GM15510 (cell line): Measurements from ENCODE around the gene BTBD16.

Experiments
- POLR2A ChIP-seq: IDR thresholded peaks from 3 replicates; pipeline ENCODE4 v1.6.1; 2011; ENCODE audit warnings: borderline replicate concordance; ENCODE audit not compliant: insufficient read length; ENCODE audit errors: extremely low read depth

The BTBD16 gene

DNA sequence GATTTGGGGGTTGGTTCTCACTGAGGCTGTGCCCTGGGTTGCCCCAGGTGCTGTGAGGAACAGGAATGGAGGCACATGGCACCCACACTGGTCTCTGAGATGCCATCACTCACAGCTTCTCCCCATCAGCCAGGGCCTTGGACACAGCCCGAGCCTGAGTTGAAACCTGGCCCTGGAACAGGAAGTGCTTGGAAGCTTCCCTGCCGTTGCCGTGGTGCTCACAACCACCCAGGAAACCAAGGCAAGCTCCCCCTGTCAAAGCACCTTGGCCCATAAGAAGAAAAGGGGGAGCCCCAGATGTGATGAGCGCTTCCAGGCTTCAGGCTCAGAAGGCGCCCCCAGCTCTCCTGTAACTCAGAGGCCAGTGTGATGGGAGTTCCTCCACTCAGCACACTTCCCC lies at the start of gene BTBD16:
BTBD16 (plus strand) TSS at position 221 of the 400 bp plus-strand sequence. CDS start 3,786 bp downstream, outside the sequence.
- no peak for TF ChIP-seq POLR2A

- no peak for TF ChIP-seq POLR2A
Observed at GRCh38 chr10:122221958-122222357, 49.1 kb upstream of the BTBD16 start.

- TF ChIP-seq POLR2A: no peak
Observed at GRCh38 chr10:122222638-122223037, 48.5 kb upstream of the BTBD16 start.

GRCh38 chr10:122224159-122224558 lies 46.9 kb upstream of the BTBD16 start:
- no peak for TF ChIP-seq POLR2A

GRCh38 chr10:122225330-122225729 lies 45.8 kb upstream of the BTBD16 start:
- no peak for TF ChIP-seq POLR2A

- TF ChIP-seq POLR2A: no peak
Observed at GRCh38 chr10:122227754-122228153, 43.3 kb upstream of the BTBD16 start.

DNA sequence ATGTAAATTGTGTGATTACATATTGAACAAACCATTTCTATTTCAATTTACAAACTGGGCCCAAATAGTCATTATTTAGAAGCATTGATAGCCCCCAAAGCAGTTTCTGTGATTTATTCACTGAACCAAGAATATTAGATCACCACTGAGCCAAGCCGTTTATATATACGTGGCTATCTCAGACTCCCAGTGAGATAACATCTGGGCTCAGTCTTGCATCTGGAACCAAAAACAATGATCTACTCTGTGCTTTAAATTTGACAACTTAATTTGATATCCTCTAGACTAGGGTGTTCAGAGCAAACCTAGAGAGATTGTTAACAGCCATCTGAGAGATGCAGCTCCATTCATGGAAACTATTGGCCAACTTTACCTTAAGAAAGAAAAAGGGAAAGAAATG lies 41.4 kb upstream of the BTBD16 start:
- TF ChIP-seq POLR2A: no peak

DNA sequence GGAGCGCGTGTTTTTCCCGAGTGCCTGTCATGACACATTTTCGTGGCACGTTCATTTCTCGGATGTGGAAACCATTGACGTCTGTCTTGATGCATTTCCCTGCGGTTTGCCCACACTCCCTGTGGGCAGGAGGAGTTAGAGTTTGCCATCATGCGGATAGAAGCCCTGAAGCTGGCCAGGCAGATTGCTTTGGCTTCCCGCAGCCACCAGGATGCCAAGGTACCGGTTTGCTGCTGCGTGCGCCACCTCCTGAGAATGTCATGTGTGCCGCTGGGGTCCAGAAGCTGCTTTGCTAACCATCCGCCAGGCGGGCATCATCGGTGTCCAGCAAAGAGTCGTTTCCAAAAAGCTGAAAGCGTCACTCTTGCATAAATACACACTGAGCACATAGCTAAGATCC lies 40.9 kb upstream of the BTBD16 start:
- TF ChIP-seq POLR2A: no peak

DNA sequence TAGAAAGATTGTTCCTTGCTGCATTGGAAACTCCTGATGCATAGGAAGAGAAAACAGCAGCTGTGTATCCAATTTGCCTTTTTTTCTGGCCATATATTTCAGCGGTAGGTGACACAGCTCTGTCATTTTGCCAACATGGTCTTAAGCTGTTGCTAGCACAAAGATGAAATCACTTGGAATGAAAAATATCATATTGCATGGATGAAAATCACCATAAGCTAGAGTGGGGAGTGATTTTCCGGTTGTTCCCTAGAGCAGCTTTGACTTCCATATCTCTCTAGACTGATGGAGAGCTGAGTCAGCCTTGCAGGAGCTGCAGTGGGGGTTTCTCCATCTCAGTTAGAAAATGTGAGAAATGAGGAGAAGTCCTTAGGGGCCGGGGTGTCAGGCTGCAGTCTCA lies 38.3 kb upstream of the BTBD16 start:
- no peak for TF ChIP-seq POLR2A

- TF ChIP-seq POLR2A: no peak
Observed at GRCh38 chr10:122233857-122234348, 37.2 kb upstream of the BTBD16 start.

DNA sequence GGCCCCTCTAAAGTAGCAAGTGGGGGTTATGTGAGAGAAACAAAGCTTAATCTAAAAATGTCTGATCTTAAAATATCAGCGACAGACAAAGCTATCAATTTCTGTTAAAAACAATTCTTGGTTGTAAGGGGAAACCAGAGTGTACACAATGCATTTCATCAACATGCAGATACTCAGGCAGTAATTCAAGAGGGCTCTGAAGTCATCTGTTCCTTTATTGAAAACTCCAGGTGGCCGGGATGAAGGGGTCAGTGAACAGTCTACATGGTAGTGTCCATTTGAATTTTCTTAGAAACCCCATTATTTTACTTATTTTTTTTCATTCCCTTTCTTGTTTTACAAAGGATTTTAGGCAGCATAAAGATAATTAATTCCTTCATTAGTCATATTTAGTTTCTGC lies 36.7 kb upstream of the BTBD16 start:
- no peak for TF ChIP-seq POLR2A

DNA sequence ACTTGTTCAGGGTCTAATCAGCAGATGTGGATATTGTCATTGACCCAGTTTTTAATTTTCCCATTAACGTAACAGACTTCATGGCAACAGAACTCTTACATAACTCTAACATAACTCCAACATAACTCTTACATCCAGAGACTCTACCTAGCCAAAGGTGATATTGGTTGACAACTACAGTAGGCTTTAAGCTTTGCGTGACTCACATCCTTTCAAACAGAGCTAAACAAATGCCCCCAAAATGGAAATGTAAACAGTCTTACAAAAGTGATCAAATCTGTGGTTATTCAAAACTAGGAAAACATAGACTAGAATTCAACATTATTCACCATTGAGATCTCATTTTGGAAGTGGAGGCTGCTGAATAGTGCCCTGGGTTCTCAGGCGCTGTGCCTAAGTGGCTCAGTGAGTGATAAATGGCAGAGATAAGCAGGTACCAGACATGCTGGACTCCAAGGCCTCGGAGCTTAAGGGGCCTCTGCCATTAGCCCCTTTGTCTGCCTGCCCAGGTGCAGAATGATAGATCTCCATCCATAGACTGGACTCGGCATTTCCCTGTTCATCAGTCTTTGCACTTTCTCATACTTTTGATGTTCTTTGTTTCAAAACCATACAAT lies 34.3 kb upstream of the BTBD16 start:
- no peak for TF ChIP-seq POLR2A

DNA sequence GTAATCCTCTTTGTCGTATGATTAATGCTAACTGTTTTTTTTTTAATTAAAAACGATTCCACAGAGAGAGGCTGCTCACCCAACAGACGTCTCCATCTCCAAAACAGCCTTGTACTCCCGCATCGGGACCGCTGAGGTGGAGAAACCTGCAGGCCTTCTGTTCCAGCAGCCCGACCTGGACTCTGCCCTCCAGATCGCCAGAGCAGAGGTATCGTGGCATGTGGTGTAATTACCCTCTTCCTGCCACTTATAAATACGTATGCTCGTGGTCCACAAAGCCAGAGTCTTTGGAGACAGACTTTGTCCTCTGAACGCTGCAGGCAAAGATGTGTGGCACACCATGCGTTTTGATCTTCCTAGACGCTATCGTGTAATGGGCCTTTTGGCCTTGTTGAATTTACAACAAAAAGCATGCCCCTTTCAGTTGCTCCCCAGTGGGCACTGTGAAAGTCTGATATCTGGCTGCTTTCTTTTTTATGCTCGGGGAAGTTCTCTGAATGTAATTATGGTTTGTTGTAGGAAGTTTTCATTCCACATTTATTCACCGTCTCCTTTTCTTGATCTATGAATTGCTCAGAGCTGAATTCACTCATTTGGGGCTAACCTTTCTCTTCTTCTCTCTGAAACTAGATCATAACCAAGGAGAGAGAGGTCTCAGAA lies 33.6 kb upstream of the BTBD16 start:
- no peak for TF ChIP-seq POLR2A

DNA sequence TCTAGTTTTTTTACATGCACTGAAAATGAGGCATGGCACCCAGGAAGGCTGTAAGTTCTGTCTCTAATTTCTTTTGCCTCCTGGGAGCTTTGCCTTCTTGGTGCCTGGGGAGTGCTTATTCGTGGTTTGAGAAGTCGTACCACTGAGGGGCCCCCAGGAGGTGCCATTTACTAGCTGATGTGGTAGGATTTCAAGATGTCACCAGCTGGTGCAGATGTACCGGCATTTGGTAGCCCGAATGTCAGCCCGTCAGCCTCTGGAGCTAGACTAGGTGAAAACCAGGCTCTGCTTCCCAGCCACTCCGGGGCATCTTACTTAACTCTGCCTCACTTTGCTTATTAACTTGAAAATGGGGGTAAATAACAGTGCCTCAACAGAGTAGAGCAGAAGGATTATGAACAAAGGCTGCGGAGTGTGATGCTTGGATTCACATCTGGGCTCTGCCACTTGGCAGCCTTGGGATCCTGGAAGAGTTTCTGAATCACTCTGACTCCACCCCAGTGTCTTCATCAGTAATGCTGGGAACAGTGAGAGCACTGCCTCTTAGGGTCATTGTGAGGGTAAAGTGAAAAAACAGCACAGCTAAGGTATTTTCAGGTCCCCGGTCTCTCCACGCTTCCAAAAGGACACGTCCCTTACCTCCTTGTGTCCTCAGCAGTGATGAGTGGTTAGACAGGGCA lies 31.4 kb upstream of the BTBD16 start:
- no peak for TF ChIP-seq POLR2A

DNA sequence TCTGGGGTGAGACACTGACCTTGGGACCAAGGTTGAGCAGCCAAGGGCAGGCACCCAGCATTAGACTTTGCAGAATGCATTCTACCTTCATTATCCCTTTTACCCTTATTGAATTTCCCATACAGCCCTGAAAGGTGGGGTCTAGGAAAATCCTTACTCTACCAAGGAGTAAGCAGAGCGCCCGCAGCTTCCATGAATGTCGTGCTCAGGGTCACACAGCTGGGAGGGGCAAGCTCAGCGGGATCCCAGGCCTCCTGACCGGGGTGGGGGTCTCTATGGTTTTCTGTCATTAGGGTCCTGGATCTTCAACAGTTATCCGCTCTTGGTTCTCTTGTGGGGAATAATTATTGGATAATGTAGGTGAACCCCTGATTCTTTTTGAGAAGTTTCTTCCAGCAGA lies 30.7 kb upstream of the BTBD16 start:
- TF ChIP-seq POLR2A: no peak

DNA sequence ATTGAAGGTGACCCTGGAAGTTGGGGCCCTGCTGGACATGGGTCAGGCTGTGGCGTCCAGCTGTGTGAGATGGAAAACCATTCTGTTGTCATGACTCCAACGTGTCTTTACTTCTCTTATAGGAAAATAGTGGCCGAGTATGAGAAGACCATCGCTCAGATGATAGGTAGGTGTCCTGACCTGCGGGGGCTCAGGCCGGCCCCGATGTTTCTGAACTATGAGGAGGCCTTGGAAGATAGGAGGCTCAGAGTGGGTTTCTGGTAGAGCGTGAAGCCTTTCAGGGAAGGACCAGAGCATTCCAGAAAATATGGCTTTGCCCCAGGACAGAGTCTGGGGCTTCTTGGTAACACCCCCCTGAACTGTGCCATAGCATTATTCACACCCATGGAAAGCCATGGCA lies 29.3 kb upstream of the BTBD16 start:
- no peak for TF ChIP-seq POLR2A
